ENCODE data around the gene NPIPB4.
"Not testable (repeated sequence)": the region's sequence is repeated elsewhere in the genome, so short reads cannot be mapped to it uniquely, and the experiment has no call there.

Gene NPIPB4

DNA sequence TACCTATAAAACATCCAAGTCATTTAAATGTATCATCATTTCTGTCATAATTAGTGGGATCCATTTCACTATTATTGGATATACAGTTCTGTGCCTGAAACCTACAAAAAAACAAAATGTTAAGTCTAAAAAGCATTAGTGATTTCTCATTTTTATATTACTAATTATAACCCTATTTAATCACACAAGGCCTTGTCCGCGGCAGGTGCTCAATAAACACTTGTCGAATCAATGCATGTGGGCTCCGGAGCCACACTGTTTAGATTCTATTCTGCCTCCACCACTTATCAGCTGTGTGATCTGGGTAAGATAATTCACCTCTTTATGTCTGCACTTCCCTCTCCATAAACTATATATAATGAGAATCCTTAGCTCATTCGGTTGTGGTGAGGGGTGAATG is at the start of gene NPIPB4:
Gene NPIPB4, minus strand, starts transcription at position 101 of the 400 bp plus-strand sequence. CDS start 378 bp downstream, outside the sequence.
- not testable (repeated sequence) for DNase-seq (ENCODE audit: low spot score)

DNA sequence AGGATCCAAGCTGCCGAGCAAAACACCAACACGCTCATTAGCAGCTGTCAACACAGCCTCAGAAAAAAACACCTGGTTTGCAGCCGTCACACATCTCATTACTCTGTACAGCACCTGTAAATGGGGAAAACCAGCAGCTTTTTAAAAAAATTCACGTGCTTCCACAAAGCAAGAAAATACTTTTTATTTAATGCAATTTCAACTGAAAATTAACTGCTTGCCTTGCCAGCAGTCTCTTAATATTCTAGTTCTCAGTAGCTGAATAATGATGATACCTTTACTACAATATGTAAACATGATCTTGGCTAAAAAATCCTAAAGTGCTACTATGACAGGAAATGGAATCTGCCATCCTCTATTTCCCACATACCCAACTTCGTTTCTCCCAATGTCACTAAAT is 41.4 kb upstream of the NPIPB4 start:
- not testable (repeated sequence) for DNase-seq (ENCODE audit: low spot score)

DNA sequence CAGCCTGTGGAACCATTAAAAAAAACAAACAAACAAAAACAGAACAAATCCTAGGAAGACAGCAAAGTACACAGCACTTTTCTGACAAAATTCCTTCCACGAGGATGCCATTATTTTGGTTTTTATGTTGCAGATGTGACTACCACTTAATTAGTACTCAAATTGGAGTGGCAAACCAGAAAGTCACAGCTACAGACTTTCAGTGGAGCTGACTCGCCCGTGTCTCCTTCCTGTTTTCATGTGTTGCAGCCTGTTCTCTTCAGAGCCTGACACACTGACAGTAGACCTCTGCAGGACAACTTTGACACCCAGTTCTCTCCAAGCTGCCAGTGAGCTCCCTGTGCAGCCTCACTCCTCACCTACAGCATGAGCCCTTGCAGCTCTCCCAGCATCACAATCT is 24.4 kb upstream of the NPIPB4 start:
- DNase-seq (ENCODE audit: low spot score) = peak; percentile 17

DNA sequence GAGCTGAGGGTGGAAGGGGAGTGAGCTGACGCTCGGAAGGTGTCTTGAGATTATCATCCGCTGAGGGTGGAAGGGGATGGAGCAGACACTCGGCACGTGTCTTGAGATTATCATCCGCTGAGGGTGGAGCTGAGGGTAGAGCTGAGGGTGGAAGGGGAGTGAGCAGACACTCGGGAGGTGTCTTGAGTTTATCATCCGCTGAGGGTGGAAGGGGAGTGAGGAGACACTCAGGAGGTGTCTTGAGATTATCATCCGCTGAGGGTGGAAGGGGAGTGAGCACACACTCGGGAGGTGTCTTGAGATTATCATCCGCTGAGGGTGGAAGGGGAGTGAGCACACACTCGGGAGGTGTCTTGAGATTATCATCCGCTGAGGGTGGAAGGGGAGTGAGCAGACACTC is 20.4 kb downstream of the NPIPB4 start:
- DNase-seq (ENCODE audit: low spot score) = not testable (repeated sequence)

DNA sequence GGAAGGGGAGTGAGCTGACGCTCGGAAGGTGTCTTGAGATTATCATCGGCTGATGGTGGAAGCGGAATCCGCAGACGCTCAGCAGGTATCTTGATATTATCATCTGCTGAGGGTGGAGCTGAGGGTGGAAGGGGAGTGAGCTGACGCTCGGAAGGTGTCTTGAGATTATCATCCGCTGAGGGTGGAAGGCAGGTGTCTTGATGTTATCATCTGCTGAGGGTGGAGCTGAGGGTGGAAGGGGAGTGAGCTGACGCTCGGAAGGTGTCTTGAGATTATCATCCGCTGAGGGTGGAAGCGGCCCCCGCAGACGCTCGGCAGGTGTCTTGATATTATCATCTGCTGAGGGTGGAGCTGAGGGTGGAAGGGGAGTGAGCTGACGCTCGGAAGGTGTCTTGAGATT is 21.2 kb downstream of the NPIPB4 start:
- DNase-seq (ENCODE audit: low spot score) = not testable (repeated sequence)

DNA sequence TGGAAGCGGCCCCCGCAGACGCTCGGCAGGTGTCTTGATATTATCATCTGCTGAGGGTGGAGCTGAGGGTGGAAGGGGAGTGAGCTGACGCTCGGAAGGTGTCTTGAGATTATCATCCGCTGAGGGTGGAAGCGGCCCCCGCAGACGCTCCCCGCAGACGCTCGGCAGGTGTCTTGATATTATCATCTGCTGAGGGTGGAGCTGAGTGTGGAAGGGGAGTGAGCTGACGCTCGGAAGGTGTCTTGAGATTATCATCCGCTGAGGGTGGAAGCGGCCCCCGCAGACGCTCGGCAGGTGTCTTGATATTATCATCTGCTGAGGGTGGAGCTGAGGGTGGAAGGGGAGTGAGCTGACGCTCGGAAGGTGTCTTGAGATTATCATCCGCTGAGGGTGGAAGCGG is 21.8 kb downstream of the NPIPB4 start:
- DNase-seq (ENCODE audit: low spot score) = not testable (repeated sequence)

DNA sequence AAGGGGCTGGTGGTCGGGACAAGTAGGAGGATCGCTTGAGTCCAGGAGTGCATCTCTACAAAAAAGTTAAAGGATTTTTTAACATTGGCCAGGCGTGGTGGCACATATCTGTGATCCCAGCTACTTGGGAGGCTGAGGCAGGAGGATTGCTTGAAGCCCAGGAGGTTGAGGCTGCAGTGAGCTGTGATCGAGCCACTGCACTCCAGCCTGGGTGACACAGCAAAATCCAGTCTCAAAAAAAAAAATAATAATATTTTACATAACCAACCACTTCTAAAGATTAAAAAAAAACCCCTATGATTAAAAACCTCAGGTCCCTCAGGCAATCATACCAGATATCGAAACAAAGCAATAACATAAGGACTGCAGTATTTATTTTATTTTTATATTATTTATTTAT is 23.3 kb downstream of the NPIPB4 start:
- DNase-seq (ENCODE audit: low spot score) = not testable (repeated sequence)

DNA sequence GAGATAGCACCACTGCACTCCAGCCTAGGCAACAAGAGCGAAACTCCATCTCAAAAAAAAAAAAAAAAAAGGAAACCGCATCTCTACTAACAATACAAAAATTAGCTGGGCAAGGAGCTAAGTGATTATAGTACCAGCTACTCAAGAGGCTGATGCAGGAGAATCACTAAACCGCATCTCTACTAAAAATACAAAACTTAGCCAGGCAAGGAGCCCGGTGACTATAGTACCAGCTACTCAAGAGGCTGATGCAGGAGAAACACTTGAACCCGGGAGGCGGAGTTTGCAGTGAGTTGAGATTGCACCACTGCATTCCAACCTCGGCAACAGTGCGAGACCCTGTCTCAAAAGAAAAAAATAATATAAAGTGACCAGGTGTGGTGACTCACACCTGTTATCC is 27.6 kb downstream of the NPIPB4 start:
- DNase-seq (ENCODE audit: low spot score) = not testable (repeated sequence)

DNA sequence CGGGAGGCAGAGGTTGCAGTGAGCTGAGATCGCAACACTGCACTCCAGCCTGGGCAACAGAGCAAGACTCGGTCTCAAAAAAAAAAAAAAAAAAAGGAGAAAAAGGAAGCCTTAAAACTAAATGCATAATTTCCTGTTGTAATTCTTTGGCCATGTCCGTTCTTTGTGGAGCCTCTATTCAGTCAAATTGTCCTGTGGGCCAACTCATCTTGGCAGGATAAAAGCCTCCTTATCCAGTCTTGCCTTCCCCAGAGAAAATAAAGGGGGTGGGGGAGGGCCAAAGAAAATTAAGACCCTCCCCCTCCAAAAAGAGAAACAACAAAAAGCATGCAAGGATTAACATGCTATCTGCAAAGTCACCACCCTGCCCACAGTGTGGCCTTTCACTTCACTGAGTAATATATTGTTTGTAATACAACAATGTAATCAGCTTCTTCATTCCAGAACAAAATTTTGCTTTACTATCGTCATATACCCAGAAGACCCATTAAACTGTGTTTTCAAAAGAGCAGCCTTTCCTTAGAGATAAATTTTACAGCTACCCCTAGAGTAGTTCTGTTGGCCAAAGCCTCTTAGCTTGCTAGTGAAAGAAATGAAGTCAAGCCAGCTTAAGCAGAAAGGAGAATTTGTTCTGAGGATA is 31.4 kb downstream of the NPIPB4 start:
- DNase-seq (ENCODE audit: low spot score) = not testable (repeated sequence)

DNA sequence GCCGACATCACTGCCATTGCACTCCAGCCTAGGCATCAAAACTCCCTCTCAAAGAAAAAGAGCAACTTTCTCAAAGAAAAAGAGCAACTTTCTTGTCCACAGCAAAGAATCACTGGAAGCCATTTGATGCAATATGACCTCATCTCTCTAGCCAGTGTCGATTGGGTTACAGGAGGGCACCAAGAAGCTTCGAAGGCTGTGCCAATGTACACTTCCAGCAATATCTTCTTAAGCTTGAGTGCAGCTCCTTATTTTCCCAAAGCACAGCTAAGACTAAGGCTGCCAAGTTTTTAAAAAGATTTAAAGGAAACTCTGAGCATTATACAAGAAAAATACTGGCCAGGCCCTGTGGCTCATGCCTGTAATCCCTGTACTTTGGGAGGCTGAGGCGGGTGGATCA is 32.0 kb downstream of the NPIPB4 start:
- DNase-seq (ENCODE audit: low spot score) = not testable (repeated sequence)

DNA sequence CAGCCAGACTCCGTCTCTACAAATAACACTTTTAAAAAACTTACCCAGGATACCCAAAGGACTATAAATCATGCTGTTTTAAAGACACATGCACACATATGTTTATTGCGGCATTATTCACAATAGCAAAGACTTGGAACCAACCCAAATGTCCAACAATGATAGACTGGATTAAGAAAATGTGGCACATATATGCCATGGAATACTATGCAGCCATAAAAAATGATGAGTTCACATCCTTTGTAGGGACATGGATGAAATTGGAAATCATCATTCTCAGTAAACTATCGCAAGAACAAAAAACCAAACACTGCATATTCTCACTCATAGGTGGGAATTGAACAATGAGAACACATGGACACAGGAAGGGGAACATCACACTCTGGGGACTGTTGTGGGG is 34.3 kb downstream of the NPIPB4 start:
- DNase-seq (ENCODE audit: low spot score) = not testable (repeated sequence)

DNA sequence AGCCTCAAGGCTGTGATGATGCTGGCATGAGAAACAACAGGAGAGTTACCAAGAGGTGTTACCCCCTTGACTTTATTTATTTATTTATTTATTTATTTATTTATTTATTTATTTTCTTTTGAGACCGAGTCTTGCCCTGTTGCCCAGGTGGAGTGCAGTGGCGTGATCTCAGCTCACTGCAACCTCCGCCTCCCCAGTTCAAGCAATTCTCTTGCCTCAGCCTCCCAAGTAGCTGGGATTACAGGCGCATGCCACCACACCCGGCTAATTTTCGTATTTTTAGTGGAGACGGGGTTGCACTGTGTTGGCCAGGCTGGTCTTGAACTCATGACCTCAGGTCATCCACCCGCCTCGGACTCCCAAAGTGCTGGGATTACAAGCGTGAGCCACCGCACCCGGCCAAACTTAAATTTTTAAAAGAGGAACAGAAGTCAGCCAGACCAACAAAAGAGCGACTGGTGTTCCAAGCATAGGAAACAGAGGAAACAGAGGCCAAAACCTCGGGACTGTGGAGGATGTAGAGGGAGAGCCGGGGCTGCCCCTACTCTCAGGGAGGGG is 36.6 kb downstream of the NPIPB4 start:
- DNase-seq (ENCODE audit: low spot score) = not testable (repeated sequence)

DNA sequence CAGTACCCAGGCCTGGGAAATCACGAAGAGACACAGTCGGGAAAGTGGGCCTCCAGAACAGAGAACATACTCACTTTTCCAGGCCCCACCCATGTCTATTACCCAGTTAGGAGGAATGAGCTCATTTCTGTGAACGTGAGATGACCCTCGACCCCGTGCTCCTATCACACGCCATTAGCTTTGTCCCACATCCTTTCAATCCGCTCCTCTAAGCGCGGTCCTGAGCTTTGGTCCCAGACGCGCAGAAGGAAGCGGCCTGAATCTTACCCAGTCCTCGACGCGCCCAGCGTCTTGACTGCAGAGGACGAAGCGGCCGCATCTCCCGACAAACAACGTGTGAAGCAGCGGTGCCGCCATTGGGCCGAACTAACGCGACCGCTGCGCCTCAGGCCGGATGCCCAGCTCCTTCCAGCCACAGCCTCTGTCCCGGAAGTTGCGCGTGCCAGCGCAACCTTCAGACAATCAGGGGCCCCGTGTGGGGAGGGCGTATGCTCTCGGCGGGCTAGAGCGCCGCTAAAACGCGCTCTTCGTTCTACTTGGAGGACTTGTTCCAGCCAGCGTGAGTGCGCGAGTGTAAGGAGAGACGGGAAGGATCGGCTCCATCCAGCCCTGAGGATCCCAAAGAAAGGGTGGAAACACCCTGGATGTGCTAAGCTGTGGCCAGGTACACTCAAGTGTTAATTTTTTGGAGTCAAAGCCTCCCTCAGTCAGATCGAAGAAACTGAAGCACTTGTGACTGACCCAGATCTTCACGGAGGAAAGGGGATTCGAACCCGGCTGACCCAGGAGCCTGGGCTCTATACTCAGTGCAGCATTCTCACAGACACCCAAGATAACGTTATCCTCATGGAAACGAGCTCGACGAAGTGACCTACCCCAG is 37.3 kb downstream of the NPIPB4 start:
- peak; percentile 63 for DNase-seq (ENCODE audit: low spot score)

DNA sequence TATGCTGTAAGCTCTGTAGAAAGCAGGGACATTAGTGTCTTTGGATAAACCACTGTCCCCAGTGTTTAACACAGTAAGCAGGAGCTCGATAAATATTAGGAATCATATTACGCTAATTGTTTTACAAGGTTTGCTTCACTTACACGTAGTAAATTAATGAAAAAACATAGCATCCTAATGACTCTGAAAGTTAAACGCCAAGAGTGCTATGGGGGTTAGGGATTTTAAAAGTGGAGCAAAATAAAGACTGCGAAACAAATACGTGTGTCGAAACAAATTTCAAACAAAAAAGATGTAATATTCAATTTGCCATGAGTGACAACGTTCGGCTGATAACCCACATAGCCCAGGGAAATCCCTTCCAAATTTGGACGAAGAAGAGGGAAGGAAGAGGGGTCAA is 37.9 kb downstream of the NPIPB4 start:
- DNase-seq (ENCODE audit: low spot score) = not testable (repeated sequence)

DNA sequence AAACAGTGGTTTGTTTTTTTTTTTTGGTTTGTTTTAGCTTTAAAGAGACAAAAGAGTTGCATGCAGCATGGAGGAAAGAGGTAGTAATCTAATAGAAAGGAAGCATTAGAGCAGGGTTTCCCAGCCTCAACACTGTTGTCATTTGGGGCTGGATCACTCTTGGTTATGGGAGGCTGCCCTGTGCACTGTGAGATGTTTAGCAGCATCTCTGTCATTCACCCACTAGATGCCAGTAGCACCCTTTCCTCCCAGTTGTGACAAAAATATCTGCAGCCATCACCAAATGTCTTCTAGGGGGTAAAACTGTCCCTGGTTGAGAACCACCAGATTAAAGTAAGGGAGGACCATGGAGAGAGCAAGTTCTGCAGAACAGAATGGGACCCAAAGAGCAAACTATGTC is 40.5 kb downstream of the NPIPB4 start:
- DNase-seq (ENCODE audit: low spot score) = not testable (repeated sequence)

DNA sequence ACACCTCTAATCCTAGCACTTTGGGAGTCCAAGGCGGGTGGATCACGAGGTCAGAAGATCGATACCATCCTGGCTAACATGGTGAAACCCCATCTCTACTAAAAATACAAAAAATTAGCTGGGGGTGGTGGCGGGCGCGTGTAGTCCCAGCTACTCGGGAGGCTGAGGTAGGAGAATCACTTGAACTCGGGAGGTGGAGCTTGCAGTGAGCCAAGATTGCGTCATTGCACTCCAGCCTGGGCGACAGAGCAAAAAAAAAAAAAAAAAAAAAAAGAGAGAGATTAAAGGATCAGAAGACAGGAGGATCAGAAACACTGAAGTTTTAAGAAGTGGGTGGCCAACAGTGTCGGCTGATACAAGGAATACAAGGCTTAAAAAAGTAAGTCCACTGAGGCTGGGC is 41.9 kb downstream of the NPIPB4 start:
- DNase-seq (ENCODE audit: low spot score) = not testable (repeated sequence)

DNA sequence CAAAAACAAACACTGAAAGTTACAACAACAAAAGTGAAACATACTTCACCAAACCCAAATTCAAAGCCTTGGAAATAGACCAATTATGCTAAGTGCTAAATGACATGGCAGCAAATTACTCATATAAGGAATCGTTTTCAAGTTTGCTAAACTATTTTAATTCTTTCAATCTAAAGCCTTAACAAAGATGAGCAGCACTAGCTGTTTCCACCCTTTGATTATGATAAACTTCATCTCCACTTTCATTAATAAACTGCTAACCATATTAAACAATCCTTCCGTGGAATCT is 55.2 kb downstream of the NPIPB4 start:
- DNase-seq (ENCODE audit: low spot score) = not testable (repeated sequence)

DNA sequence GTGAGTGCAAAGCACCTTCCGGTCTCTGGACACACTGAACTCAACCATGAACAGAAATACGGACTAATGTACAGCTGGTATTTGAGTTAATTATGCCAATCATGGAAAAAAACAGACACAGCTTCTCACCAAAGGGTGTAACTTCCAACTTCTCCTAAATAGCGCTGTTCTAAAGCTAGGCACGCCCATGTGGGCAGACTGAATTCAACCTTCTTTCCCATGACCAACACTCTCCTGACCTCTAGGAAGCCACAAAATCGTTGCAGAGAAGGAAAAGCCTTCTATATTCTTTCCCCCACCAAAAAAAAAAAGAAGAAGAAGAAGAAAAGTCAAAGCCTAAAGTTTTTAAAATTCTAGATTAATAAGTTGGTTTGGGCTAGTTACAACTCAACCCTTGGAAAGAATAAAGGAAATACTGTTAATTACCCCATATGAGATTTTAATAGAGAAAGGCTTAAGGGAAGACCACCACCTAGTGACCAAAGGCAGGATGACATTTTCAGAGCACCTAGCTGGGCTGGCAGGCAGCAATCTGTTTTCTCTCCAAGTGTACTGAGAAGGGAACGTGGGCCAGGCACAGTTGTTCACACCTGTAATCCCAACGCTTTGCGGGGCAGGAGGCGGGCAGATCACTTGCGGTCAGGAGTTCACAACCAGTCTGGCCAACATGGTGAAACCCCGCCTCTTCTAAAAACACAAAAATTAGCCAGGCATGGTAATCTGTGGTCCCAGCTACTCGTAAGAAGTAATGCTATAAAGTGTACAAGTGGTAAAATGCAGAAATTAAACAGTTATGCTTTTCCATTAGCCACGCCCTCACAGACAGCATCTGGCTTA is 55.8 kb downstream of the NPIPB4 start:
- DNase-seq (ENCODE audit: low spot score) = not testable (repeated sequence)

DNA sequence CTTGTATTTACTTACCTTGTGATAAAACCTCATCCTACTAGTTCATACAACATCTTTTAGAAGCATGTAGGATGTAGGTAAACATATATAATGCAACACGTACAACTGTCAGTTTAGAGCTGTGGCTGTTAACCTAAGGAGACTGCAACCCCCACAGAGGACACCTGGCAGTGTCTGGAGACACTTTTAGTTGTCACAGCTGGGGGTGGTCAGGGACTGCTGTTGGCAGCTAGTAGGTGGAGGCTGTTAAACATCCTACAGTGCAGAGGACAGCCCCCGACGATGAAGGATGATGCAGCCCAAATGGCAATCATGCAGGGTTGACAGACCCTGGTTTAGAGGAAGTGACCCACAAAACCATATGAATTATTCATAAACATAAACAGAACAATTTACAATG is 59.0 kb downstream of the NPIPB4 start:
- DNase-seq (ENCODE audit: low spot score) = not testable (repeated sequence)

DNA sequence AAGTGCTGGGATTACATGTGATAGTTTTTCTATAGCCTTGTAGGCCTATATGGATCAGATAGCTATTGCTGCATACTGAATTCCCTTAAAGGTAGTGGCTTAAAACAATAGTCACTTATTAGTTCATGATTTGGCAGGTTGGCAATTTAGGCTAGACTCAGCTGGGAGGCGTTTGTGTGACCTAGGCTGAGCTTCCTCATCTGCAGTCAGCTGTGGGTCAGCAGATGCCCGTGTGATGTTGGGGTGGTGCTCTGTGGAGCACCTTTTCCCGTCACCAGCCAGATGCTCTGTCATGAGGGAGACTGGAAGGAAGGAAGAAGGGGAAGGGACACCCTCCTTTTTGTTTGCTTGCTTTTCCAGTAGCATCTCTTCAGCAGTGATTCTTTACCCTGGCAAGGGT is 64.2 kb downstream of the NPIPB4 start:
- not testable (repeated sequence) for DNase-seq (ENCODE audit: low spot score)

DNA sequence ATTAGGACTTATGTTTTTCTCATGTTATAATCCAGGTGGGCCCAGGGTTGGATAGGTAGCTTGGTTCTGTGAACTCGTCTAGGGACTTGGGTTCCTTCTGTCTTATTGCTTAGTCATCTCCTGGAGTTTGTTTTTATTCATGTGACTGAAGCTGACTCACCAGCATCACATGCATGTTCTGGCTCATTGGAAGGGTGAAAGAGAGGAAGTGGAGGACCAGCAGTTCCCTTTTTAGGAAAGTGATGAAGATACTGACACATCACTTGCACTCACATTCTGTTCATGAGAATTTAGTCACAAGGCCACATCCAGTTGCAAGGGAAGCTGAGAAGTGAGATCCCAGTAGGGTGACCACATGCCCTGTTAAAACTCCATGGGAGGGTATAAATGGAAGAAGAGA is 67.0 kb downstream of the NPIPB4 start:
- not testable (repeated sequence) for DNase-seq (ENCODE audit: low spot score)
